NCI-H1092 (cell line): Measurements from ENCODE around the gene MAGED2.
"Not testable (repeated sequence)": the region's sequence is repeated elsewhere in the genome, so short reads cannot be mapped to it uniquely, and the experiment has no call there.

Experiments used
- DNase-seq: peaks from one replicate; lab custom pipeline; 2025; lab: John Stamatoyannopoulos, UW

MAGED2 gene

DNA sequence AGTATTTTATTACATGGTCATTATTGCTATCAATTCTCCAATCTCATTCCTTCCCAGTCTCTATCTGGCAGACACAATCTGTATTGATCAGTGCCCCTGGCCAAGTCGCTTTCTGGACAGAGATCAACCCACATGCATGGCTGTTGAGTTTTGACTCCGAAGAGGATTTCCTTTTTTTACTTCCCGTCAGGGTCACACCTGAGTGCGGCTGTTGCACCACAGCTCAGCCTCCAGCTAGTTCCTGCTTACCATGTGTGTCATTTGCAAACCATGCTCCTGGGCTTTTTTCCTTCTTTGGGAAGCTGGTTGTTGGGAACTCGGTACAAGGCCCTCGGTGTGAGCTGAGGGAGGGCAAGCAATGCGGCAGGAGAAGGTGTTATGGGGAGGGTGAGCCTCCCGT is 11.7 kb downstream of the MAGED2 start:
- no peak for DNase-seq

DNA sequence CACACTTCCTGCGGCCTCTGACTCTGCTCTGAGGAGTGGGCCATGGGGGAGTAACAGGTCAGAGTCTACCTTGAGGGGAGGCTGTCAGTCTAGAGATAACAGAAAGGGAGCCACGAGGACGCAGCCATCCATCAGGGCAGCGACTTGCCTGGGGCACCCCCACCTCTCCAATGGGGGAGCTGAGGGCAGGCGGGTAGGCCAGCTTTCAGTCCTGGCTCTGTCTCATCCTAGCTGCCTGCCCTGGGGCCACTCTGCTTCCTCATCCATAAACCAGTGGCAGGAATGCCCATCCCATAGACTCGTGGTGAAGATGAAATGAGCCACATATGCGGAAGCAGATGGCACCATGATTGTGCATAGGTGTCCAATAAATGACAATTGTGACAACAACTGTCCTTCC is 13.2 kb downstream of the MAGED2 start:
- no peak for DNase-seq

DNA sequence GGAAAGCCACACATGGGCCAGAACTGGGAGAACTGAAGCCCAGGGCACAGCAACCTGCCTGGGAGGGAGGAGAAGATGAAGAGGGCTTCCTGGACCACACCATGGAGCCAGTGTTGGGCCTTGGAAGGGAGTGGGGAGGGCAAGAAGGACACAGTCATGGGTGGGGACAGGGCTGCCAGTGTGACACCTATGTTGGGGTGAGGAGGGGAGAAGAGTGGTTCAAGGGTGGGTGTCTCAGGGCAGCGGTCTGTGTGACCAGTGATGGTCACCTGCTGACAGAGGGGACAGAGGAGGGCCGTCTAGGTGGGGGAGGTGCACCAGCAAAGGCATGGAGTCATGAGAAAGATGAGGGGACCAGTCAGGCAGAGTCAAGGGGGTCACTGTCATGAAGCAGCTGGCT is 13.8 kb downstream of the MAGED2 start:
- no peak for DNase-seq

DNA sequence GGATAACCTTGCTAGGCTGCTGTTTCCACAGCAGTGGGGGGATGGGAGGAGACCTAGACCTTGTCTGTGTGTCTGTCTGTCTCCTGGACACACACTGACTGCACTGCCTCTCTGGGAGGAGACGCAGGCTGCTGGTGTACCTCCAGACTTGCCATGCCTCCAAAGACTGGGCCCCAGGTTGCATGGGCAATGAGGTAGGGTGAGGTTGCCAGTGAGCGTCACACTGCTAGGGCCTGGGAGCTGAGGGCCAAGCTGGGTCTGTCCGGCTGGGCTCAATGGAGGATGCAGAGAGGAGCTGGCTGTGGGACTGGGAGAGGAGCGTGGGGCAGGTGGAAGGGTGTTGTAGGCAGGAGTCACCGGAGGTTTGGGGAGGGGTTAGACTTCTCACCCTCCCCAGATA is 16.6 kb downstream of the MAGED2 start:
- DNase-seq = no peak

DNA sequence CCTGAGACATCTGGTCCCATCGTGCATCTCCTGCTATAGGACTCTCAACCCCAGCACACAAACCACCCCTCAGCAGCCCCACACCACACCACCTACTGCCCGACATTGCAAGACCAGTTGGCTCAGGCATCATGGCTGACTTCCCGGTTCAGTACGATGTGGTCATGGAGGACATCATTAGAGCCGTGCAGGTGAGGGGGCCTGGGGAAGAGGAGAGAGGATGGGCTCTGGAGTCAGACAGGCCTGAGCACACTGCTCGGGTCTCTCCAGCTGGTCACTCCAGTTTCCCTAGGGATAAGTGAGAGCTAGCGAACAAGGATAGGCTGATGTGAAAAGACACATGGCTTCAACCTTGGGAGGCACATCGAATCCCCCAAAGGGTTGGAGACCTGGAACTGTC is 17.2 kb downstream of the MAGED2 start:
- DNase-seq = no peak

DNA sequence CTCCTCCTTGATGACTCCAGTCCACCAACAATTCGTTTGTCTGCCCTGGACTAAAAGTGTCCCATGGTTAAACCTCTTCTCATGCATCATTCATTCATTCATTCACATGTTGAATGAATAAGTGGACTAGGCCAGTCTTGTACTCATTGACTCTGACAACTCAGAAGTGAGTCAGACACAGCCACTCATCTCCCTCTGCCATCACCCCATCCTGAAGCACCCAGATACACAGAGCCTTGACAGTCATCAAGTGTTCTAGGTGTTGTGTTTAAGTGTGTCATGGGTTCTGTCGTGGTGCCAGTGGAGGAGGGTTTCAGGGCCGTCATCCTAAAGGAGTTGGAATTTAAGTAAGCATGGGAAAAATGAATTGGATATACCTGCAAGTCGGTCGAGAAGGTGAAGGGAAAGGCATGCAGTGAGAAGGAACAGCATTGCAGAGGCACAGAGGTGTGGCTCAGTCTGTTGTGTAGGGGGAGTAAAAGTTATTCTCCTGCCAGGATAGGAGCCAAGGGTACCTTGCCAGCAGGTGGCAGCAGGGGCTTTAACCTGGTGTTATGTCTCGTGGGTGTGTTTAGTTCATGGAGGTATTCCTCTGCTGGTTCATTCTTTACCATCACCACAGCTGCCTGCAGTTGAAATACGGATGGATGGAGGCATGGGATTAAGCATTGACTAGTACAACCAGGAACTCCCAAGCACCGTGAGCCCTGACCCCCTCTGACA is 18.3 kb downstream of the MAGED2 start:
- DNase-seq = no peak

DNA sequence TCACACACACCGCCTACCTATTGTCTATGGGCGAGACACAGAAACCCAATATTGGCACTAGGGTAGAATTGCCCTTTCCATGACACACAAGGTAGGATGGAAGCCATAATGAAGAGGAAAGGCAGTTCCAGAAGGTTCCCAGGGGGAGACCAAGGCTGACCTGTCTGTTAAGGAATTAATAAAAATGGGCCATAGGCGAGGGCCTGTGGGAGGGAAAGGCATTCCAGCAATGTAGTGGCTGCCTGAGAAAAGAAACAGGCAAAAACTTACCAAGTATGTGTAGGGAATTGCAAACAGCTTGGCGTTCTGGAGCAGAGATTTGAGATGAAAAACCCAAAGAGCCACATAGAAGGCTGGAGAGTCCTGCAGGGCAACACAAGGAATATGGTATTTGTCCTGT is 19.1 kb downstream of the MAGED2 start:
- DNase-seq = no peak

DNA sequence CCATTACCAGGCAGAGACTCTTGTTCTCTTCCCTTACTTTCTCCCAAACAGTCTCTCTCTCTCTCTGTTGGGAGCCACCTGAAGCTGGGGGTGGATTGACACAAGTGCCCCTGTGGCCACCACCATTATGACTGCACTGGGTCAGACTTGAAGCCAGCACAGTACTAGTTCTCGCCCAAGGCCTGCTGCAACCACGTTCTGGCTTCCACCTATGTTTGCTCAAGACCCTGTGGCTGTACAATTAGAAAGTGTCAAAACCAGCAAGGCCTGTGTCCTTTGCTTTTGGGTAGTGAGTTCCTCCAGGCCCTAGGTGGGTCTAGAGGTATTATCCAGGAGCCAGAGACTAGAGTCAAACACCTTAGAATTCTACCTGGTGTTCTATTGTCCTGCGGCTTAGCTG is 31.0 kb downstream of the MAGED2 start:
- DNase-seq = no peak

DNA sequence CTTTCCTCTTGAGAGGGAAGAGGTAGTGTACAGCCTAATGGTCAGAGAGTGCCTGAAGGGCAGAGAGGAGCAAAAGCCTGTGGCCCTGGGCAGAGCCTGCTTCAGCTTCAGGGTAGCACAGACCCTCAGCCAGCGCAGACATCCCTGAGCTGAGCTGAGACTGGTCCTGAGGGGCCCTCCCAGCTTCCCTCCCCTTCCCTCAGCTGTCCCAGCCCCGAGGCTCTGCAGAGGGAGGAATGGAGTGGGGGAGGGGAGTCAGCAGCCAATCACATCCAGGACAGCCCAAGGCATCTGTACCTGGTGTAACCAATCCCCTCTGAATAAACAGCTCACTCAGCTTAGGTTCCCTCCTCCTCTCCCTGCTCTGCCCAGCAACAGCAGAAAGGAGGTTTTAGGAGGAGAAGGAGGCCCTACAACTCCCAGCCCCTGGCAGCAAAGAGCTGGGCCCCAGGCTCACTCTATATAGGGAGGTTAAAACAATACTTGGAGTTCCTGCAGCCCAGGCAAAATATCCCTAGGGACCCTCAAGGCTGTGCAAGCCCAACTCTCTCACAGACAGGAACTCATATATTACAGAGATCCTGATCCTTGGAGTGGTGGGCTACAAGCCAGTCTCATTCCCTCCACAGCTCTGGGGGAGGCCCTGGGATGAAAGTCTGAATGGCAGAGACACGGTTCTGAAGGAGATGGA is 33.8 kb downstream of the MAGED2 start:
- DNase-seq = not testable (repeated sequence)

DNA sequence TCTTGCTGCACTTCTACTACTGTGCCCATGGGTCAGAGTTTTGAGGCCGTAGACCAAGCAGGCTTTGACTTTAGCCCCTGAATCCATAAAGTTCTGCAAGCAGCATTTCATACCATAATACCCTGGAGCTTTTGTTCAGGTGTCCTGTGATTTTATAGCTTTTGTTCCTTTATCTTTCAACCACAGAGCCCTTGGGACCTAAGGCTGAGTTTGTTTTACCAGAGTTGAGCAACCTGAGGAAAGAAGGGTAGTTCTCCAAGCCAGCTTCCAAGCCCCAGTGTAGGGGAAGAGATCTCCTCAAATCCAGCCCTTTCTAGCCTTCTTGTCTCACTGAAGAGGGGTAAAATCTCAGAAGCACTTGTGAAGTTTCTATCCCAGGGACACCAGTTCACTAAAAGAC is 35.1 kb downstream of the MAGED2 start:
- DNase-seq = no peak

DNA sequence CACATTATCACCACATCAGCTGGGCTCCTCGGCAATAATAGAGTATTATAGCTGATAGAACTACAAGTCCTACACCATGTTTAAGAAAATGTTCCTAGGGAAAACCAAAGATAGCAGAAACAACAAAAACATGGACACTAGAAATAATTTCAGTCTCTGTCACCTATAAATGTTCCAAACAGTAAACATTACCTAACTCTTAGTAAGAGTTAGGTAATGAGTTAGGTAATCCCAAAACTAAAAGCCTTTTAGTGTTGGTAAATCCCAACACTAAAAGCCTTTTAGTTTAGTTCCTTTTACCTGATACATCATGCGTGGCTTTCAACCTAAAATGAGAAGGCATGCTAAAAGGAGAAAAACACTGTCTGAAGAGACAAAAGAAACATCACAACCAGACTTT is 35.5 kb downstream of the MAGED2 start:
- DNase-seq = no peak

DNA sequence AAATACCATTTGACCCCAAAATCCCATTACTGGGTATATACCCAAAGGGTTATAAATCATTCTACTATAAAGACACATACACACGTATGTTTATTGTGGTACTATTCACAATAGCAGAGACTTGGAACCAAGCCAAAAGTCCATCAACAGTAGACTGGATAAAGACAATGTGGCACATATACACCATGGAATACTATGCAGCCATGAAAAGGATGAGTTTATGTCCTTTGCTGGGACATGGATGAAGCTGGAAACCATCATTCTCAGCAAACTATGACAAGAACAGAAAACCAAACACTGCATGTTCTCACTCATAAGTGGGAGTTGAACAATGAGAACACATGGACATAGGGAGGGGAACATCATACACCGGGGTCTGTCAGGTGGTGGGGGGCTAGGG is 40.2 kb downstream of the MAGED2 start:
- DNase-seq = not testable (repeated sequence)

DNA sequence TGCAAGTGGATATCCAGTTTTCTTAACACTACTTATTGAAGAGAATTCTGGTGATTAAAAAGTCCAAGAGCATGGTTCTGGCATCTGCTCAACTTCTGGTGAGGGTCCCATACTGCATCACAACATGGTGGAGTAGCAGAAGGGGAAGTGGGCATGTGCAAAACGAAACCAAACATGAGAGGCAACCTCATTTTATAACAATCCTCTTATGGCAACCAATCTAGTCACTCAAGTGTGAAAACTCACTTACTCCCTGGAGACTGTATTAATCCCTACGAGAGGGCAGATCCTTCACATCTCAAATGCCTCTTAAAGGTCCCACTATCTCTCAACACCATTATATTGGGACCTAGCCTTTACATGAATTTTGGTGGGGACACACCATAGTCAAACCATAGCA is 57.7 kb downstream of the MAGED2 start:
- no peak for DNase-seq
